Nephron (organoid): ENCODE data around the gene BSPRY.

Source experiments
- H3K27ac Mint-ChIP-seq, 3 experiments: 2 replicates each; pipeline ENCODE4 v1.8.0; 2020; ENCODE audit warnings: mixed read lengths in 3 of 3, mild to moderate bottlenecking in 2 of 3, moderate library complexity in 1 of 3
- H3K27me3 Mint-ChIP-seq: 2 replicates; pipeline ENCODE4 v1.8.0; 2021; ENCODE audit warnings: low read depth, mild to moderate bottlenecking, moderate library complexity, mixed read lengths
- H3K36me3 Mint-ChIP-seq: 2 replicates; pipeline ENCODE4 v1.8.0; 2020; ENCODE audit warnings: low read depth, mixed read lengths
- H3K4me1 Mint-ChIP-seq: 2 replicates; pipeline ENCODE4 v1.8.0; 2020; ENCODE audit warnings: mixed read lengths
- H3K4me3 Mint-ChIP-seq, 3 experiments: 2 replicates each; pipeline ENCODE4 v1.8.0; 2020; ENCODE audit warnings: mild to moderate bottlenecking in 3 of 3, mixed read lengths in 3 of 3, moderate library complexity in 2 of 3
- H3K9me3 Mint-ChIP-seq: 2 replicates; pipeline ENCODE4 v1.8.0; 2020; ENCODE audit warnings: mixed read lengths
- TF ChIP-seq, protein P1 (sequence below), 3 experiments: fragments of 200-600 bp; sonication (generic); IDR thresholded peaks; one replicate each; pipeline ENCODE4 v1.5.0; 2021; ENCODE audit warnings: antibody characterized with exemption in 3 of 3; ENCODE audit not compliant: unreplicated experiment in 3 of 3

BSPRY gene

DNA sequence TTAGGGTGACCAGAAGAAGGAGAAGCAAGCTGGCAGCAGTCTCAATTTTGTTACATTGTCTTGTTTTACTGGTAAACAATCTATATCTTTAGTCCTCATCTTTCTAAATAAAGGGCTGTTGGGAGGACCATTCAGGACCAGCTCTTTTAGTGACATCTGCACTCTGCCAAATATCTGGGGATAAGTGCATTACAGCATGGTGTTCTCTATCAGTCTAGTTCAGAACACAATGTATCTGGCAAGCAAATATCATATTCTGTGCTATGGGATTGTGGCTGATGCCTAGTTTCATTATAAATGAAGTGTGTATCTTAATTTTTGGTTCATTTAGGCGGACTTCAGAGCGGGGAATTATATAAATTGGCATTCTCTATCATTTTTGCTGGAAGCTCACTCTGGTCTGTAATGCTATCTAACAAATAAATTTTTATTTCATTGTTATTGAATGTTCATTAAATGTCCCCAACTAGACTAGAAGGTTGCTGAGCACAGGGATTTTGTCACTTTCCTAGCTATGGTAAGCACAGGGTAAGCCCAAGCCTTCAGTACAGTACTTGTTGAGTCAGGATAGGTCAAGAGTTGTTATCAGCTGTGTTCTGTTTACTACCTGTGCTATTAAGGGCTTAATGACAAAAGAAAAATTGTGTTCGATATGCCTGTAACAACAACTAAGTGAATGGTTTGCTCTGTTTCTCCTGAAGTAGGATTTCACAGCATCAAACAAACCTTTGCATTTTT, 21.1 kb upstream of the BSPRY start:
- H3K4me3 Mint-ChIP-seq: no peak overlapping the region
- H3K27me3 Mint-ChIP-seq: no peaks in the 10 kb centered on the region
- peaks cover 4% of the 10 kb centered on the region for H3K36me3 Mint-ChIP-seq
- no peak overlapping the region for H3K27ac Mint-ChIP-seq
- no peaks in the 10 kb centered on the region for H3K9me3 Mint-ChIP-seq
- H3K4me1 Mint-ChIP-seq: no peaks in the 10 kb centered on the region
- TF ChIP-seq, protein P1, sequence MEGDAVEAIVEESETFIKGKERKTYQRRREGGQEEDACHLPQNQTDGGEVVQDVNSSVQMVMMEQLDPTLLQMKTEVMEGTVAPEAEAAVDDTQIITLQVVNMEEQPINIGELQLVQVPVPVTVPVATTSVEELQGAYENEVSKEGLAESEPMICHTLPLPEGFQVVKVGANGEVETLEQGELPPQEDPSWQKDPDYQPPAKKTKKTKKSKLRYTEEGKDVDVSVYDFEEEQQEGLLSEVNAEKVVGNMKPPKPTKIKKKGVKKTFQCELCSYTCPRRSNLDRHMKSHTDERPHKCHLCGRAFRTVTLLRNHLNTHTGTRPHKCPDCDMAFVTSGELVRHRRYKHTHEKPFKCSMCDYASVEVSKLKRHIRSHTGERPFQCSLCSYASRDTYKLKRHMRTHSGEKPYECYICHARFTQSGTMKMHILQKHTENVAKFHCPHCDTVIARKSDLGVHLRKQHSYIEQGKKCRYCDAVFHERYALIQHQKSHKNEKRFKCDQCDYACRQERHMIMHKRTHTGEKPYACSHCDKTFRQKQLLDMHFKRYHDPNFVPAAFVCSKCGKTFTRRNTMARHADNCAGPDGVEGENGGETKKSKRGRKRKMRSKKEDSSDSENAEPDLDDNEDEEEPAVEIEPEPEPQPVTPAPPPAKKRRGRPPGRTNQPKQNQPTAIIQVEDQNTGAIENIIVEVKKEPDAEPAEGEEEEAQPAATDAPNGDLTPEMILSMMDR (IDR thresholded peaks at IDR 0.05; ENCODE audit: unreplicated experiment in 3 of 3): no peak

DNA sequence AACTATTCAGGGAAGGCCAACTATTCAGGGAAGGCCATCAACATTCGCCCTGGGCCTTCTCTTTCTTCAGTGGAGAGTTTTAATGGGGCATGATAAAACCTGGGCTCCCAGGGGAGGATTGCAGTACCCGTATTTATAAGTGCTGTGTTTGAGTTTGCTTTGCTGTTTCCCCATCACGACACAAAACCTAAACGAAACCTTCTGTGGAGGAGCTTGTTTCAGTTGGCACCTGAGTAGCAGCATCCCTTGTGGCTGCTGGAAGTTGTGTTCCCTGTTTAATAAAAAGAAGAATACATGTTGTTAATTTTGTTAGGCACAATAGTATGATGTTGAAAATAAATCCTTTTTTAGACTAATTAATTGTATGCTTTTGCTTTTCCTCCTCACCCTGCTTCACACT, 17.6 kb upstream of the BSPRY start:
- H3K27ac Mint-ChIP-seq: no peak overlapping the region
- H3K4me1 Mint-ChIP-seq: no peaks in the 10 kb centered on the region
- H3K4me3 Mint-ChIP-seq: no peak overlapping the region
- no peaks in the 10 kb centered on the region for H3K9me3 Mint-ChIP-seq
- no peaks in the 10 kb centered on the region for H3K27me3 Mint-ChIP-seq
- TF ChIP-seq, protein P1 (IDR thresholded peaks at IDR 0.05; ENCODE audit: unreplicated experiment in 3 of 3): no peak
- H3K36me3 Mint-ChIP-seq: peaks cover 4% of the 10 kb centered on the region

DNA sequence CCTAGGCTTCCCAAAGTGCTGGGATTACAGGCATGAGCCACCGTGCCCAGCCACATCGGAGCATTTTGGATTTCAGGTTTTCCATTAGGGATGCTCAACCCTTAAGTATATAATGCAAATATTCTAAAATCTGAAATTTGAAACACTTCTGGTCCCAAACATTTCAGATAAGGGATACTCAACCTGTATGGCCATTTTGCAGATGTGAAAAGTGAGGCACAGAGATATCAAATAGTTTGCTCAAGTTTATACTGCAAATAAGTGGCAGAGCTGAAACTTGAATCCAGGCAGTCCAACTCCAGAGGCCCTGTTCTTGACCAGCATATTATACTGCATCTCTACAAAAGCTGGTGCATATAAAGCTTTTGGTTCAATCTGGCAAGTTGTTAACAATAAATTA, 11.6 kb upstream of the BSPRY start:
- Mint-ChIP-seq H3K9me3 (no peaks in the 10 kb centered on the region), H3K27me3 (peaks cover 9% of the 10 kb centered on the region), H3K27ac (no peak overlapping the region), H3K4me1 (peaks cover 6% of the 10 kb centered on the region), H3K36me3 (peaks cover 3% of the 10 kb centered on the region), H3K4me3 (peak overlapping the region in 2 of 3 experiments; percentile 81 to 93)
- TF ChIP-seq, protein P1 (IDR thresholded peaks at IDR 0.05; ENCODE audit: unreplicated experiment in 3 of 3): no peak

DNA sequence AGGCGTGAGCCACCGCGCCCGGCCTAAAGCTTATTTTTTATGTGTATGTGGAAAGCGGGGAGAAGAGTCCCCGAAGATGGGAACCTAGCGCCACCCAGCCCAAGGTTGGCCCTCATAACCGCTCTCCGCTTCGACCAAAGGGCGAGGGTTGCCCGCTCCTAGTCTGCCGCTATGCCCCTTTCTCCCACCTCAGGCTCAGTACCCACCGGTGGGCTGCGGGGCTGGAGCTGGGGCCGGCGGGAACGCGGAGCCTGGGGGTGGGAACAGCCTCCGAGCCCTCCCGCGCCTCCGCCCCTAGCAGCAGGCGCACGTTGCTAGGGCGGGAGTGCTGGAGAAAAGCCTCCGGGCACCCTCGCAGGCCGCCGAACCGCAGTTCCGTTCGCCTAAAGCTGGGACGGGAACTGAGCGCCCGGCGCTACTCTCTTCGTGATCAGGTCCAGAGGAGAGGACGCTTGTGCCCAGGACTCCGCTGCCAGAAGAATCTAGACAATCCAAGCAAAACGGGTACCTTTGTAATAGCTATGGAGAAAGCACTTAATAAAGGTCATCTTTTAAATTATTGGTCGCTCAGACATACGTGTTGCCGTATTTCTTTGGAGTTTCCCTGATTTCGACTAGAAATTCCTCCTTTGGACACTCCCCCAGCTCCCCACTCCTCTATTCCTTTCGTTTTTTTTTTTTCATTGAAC, 9.2 kb upstream of the BSPRY start, which contains the start of gene WDR31:
TSS of gene WDR31 (minus strand) at position 265 of the 689 bp plus-strand sequence. CDS start 8,253 bp downstream, outside the sequence.
- H3K27me3 Mint-ChIP-seq: peaks cover 18% of the 10 kb centered on the region
- peak within 1 kb of the TSS; percentile 84 to 93 (median 89) for H3K4me3 Mint-ChIP-seq
- H3K36me3 Mint-ChIP-seq: no peaks in the 10 kb centered on the region
- TF ChIP-seq, protein P1 (IDR thresholded peaks at IDR 0.05; ENCODE audit: unreplicated experiment in 3 of 3): no peak
- H3K9me3 Mint-ChIP-seq: no peaks in the 10 kb centered on the region
- H3K27ac Mint-ChIP-seq: peak within 1 kb of the TSS; percentile 69 to 96 (median 82)
- peaks cover 18% of the 10 kb centered on the region for H3K4me1 Mint-ChIP-seq

DNA sequence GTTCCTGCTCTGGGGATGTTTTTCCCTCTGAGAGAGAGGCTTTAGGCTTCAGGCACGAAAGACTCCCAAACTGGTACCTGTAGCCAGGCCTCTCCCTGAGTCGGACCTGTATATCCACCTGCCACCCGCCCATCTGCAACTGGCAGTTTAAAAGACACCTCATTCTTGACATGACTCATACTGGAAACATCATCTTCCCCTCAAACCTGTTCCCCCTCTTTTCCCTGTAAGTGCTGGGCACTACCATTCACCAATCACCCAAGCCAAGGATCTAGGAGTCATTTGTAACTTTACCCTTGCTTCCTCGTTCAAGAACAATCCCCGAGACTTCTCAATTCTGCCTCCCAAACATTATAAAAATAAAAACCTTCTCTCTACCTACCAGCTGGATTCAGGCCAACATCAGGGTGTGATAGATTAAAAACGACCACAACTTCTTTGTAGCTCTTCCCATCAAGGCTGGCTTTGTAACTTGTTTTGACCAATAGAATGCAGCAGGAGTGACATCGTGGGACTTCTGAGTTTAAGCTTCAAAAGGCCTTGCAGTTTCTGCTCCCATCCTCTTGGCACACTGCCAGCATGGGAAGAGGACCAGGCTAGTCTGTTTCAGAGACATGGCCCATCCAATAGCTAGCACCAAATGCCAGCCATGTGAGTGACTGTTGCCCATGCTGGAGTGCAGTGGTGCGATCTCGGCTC, 7.5 kb upstream of the BSPRY start:
- Mint-ChIP-seq H3K27ac (peak overlapping the region; percentile 26 to 76 (median 32)), H3K4me3 (peak overlapping the region; percentile 84 to 93 (median 89)), H3K27me3 (peaks cover 27% of the 10 kb centered on the region), H3K36me3 (no peaks in the 10 kb centered on the region), H3K4me1 (peaks cover 21% of the 10 kb centered on the region), H3K9me3 (no peaks in the 10 kb centered on the region)
- TF ChIP-seq, protein P1 (IDR thresholded peaks at IDR 0.05; ENCODE audit: unreplicated experiment in 3 of 3): no peak
